SH-SY5Y (cell line): ENCODE data around the gene STPG4.

Experiments used
- GATA2 ChIP-seq: IDR thresholded peaks from 2 replicates; pipeline ENCODE4 v1.6.1; 2011; ENCODE audit warnings: mild to moderate bottlenecking, low read depth, low read length
- GATA3 ChIP-seq: IDR thresholded peaks from 2 replicates; pipeline ENCODE4 v1.6.1; 2011; ENCODE audit warnings: low read depth, mild to moderate bottlenecking, low read length, moderate library complexity

DNA sequence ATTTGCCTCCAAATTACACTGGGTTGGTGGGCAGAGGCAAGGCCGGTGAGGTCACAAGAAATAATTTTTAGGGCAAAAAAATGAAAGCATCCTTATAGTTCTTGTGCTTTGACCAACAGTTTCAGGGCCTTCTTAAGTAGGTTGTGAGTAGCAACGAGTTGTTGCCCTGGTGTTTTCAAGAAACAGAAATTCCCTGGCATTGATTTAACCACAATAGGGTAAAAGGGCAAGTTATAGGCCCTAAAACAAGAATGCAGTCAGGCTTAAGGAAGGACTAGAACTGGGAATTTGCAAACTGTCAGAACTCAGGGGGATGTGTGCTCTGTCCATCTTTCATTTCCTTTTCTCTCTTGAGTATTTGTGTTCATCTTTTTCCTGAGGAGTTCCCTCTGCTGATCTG, 46.1 kb upstream of the STPG4 start:
- TF ChIP-seq GATA2 (no peak), GATA3 (no peak)
